Measurements from ENCODE around the gene KISS1R.

The KISS1R gene

DNA sequence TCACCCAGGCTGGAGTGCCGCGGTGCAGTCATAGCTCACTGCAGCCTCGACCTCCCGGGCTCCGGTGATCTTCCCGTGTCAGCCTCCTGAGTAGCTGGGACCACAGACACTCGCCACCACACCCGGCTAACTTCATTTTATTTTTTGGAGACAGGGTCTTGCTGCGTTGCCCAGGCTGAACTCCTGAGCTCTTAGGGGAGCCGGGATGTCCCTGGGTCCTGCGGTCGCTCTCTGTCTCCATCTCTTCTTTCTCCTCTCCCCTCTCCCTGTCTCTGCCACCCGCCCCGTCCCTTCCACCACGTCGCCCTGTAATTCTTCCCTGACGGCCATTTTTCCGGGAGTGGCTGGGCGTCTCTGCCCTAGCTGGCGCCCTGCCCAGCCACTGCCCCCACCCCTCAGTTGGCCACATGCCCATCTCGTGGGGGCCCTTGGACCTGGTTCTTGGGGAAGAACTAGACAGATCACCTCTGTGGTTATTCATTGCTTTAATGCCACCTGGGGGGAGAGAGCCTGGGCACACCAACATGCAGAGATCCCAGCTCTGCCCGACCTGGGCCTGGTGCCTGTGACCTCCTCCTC is 27.6 kb downstream of the KISS1R start:
- no peak overlapping the region for H3K4me2 ChIP-seq (ENCODE audit: low read depth, low read length, poor library complexity, severe bottlenecking)
- no peaks in the 10 kb centered on the region for H3K9me2 ChIP-seq (replicated peaks; ENCODE audit: low read depth, low read length)
- TF ChIP-seq, protein P1, sequence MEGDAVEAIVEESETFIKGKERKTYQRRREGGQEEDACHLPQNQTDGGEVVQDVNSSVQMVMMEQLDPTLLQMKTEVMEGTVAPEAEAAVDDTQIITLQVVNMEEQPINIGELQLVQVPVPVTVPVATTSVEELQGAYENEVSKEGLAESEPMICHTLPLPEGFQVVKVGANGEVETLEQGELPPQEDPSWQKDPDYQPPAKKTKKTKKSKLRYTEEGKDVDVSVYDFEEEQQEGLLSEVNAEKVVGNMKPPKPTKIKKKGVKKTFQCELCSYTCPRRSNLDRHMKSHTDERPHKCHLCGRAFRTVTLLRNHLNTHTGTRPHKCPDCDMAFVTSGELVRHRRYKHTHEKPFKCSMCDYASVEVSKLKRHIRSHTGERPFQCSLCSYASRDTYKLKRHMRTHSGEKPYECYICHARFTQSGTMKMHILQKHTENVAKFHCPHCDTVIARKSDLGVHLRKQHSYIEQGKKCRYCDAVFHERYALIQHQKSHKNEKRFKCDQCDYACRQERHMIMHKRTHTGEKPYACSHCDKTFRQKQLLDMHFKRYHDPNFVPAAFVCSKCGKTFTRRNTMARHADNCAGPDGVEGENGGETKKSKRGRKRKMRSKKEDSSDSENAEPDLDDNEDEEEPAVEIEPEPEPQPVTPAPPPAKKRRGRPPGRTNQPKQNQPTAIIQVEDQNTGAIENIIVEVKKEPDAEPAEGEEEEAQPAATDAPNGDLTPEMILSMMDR (conservative IDR thresholded peaks at IDR 0.05; ENCODE audit: low read length), result no peak
- TF ChIP-seq EZH2phosphoT487 (IDR thresholded peaks at IDR 0.05; ENCODE audit: borderline replicate concordance), result no peak
- peaks cover 14% of the 10 kb centered on the region; the same call in 1 of the 2 replicates for H3K79me2 ChIP-seq (ENCODE audit: insufficient read depth, low read length)
- peaks cover 7% of the 10 kb centered on the region; the same call in 1 of the 2 replicates for H3K36me3 ChIP-seq (ENCODE audit: insufficient read depth, low read length)
- H3K9ac ChIP-seq (ENCODE audit: low read depth, low read length, poor library complexity, severe bottlenecking), result no peak overlapping the region
- no peaks in the 10 kb centered on the region for H3K4me1 ChIP-seq (ENCODE audit: insufficient read depth, low read length, poor library complexity, severe bottlenecking)
- H3K27me3 ChIP-seq (ENCODE audit: insufficient read depth, low read length, poor library complexity, severe bottlenecking), result no peaks in the 10 kb centered on the region
- no peaks in the 10 kb centered on the region for H3K9me3 ChIP-seq (ENCODE audit: insufficient read depth, low read depth, low read length)
- no peak overlapping the region for H3K4me3 ChIP-seq (ENCODE audit: low read length, poor library complexity, severe bottlenecking)
- H4K20me1 ChIP-seq (ENCODE audit: insufficient read depth, low read length, poor library complexity, severe bottlenecking), result peaks cover 4% of the 10 kb centered on the region
- no peak overlapping the region for H2AFZ ChIP-seq (ENCODE audit: low read length)
- H3F3A ChIP-seq (ENCODE audit: low read depth), result no peaks in the 10 kb centered on the region

- H3K9me3 ChIP-seq (ENCODE audit: insufficient read depth, low read depth, low read length), result no peaks in the 10 kb centered on the region
- H3K4me3 ChIP-seq (ENCODE audit: low read length, poor library complexity, severe bottlenecking), result no peak overlapping the region
- H3K9ac ChIP-seq (ENCODE audit: low read depth, low read length, poor library complexity, severe bottlenecking), result no peak overlapping the region
- no peaks in the 10 kb centered on the region for H3F3A ChIP-seq (ENCODE audit: low read depth)
- no peaks in the 10 kb centered on the region for H3K27me3 ChIP-seq (ENCODE audit: insufficient read depth, low read length, poor library complexity, severe bottlenecking)
- H4K20me1 ChIP-seq (ENCODE audit: insufficient read depth, low read length, poor library complexity, severe bottlenecking), result peaks cover 4% of the 10 kb centered on the region
- H2AFZ ChIP-seq (ENCODE audit: low read length), result no peak overlapping the region
- no peaks in the 10 kb centered on the region for H3K9me2 ChIP-seq (replicated peaks; ENCODE audit: low read depth, low read length)
- H3K4me2 ChIP-seq (ENCODE audit: low read depth, low read length, poor library complexity, severe bottlenecking), result no peak overlapping the region
- H3K79me2 ChIP-seq (ENCODE audit: insufficient read depth, low read length), result peaks cover 7% of the 10 kb centered on the region; the same call in 1 of the 2 replicates
- no peaks in the 10 kb centered on the region for H3K4me1 ChIP-seq (ENCODE audit: insufficient read depth, low read length, poor library complexity, severe bottlenecking)
- TF ChIP-seq, protein P1 (conservative IDR thresholded peaks at IDR 0.05; ENCODE audit: low read length), result no peak
- no peak for TF ChIP-seq EZH2phosphoT487 (IDR thresholded peaks at IDR 0.05; ENCODE audit: borderline replicate concordance)
- peaks cover 7% of the 10 kb centered on the region; the same call in 1 of the 2 replicates for H3K36me3 ChIP-seq (ENCODE audit: insufficient read depth, low read length)
Observed at GRCh38 chr19:945401-946252, 28.5 kb downstream of the KISS1R start.

DNA sequence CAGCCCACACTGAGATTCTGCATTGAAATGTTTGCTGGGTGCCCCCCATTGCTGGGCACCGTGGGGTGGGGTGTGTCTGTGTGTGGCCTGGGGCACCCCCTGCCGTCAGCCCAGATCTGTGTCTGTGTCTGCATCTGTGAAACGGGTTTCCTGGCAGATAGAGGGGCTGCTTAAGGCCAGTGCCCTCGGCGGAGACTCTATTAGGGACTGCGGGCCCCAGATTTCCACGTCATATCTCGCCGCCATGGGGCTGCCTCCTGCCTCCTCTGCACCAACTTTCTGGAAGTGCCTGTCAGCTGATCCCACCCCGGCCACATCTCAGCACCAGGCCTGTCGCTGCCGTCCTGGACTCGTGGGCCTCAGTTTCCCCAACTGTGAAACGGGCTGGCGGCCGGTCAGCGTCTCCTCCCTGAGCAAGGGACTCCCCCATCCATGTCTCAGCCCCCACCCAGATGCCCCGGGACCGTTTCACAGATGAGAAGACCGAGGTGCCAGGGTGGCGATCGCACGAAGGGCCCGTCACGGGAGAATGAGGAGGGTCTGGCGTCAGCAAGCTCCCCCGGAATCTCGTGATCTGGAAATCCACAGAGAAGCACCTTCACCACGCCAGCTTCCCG is 30.1 kb downstream of the KISS1R start:
- H3K27me3 ChIP-seq (ENCODE audit: insufficient read depth, low read length, poor library complexity, severe bottlenecking), result no peaks in the 10 kb centered on the region
- no peaks in the 10 kb centered on the region for H3K9me3 ChIP-seq (ENCODE audit: insufficient read depth, low read depth, low read length)
- H3K4me2 ChIP-seq (ENCODE audit: low read depth, low read length, poor library complexity, severe bottlenecking), result no peak overlapping the region
- H3K9me2 ChIP-seq (replicated peaks; ENCODE audit: low read depth, low read length), result no peaks in the 10 kb centered on the region
- H3K36me3 ChIP-seq (ENCODE audit: insufficient read depth, low read length), result peaks cover 7% of the 10 kb centered on the region; the same call in 1 of the 2 replicates
- peaks cover 4% of the 10 kb centered on the region; the same call in 1 of the 2 replicates for H3K79me2 ChIP-seq (ENCODE audit: insufficient read depth, low read length)
- H3K9ac ChIP-seq (ENCODE audit: low read depth, low read length, poor library complexity, severe bottlenecking), result no peak overlapping the region
- no peaks in the 10 kb centered on the region for H3K4me1 ChIP-seq (ENCODE audit: insufficient read depth, low read length, poor library complexity, severe bottlenecking)
- H4K20me1 ChIP-seq (ENCODE audit: insufficient read depth, low read length, poor library complexity, severe bottlenecking), result peaks cover 4% of the 10 kb centered on the region
- no peak overlapping the region for H2AFZ ChIP-seq (ENCODE audit: low read length)
- H3K4me3 ChIP-seq (ENCODE audit: low read length, poor library complexity, severe bottlenecking), result no peak overlapping the region
- no peak for TF ChIP-seq EZH2phosphoT487 (IDR thresholded peaks at IDR 0.05; ENCODE audit: borderline replicate concordance)
- TF ChIP-seq, protein P1 (conservative IDR thresholded peaks at IDR 0.05; ENCODE audit: low read length), result no peak
- H3F3A ChIP-seq (ENCODE audit: low read depth), result no peaks in the 10 kb centered on the region
